SU-DHL-6 (cell line): ENCODE measurements around the gene SLX4.

ENCODE experiments used
- EZH2phosphoT487 ChIP-seq: fragments of 200-600 bp; sonication (generic), shearing (Covaris generic); conservative IDR thresholded peaks from 2 replicates; pipeline ENCODE4 v1.6.1; 2018; ENCODE audit warnings: mild to moderate bottlenecking, antibody characterized with exemption, low read length, moderate library complexity, mixed read lengths
- TF ChIP-seq, protein P1 (sequence below): fragments of 200-600 bp; sonication (generic); IDR thresholded peaks from one replicate; pipeline ENCODE4 v1.5.1; 2017; ENCODE audit warnings: antibody characterized with exemption, mild to moderate bottlenecking, low read length, moderate library complexity; ENCODE audit not compliant: insufficient read depth, poor library complexity, severe bottlenecking

DNA sequence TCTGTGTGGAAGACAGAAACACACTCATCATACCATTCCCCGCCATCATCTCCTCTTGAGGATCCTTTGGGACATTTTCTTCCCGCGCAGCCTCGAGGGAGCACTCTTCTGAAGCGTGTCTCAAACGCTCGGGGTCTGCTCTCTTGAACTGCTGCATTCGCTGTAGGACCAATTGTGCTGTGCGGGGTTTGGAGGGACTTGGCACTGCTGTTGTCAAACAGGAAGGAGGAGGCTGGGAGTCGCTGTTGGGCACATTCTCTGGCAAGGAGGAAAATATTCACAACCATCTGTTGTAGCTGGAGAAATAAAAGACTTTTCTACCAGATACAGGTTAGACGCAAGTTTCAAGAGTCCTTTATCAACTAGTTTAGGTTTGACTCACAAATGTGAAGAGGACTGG is 5.0 kb downstream of the SLX4 start:
- TF ChIP-seq, protein P1, sequence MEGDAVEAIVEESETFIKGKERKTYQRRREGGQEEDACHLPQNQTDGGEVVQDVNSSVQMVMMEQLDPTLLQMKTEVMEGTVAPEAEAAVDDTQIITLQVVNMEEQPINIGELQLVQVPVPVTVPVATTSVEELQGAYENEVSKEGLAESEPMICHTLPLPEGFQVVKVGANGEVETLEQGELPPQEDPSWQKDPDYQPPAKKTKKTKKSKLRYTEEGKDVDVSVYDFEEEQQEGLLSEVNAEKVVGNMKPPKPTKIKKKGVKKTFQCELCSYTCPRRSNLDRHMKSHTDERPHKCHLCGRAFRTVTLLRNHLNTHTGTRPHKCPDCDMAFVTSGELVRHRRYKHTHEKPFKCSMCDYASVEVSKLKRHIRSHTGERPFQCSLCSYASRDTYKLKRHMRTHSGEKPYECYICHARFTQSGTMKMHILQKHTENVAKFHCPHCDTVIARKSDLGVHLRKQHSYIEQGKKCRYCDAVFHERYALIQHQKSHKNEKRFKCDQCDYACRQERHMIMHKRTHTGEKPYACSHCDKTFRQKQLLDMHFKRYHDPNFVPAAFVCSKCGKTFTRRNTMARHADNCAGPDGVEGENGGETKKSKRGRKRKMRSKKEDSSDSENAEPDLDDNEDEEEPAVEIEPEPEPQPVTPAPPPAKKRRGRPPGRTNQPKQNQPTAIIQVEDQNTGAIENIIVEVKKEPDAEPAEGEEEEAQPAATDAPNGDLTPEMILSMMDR = no peak
- no peak for TF ChIP-seq EZH2phosphoT487
